Esophagus squamous epithelium (tissue), 5 donors: Measurements from ENCODE around the gene SVBP. TPM values are rescaled to one million over a fixed set of nuclear protein-coding genes. Genes with fewer than 3 reads are reported as not detected.

ENCODE experiments used
- DNase-seq: peaks from one replicate; lab custom pipeline; 2025; lab: John Stamatoyannopoulos, UW
- H3K27ac ChIP-seq, 4 donors: fragments of 200-600 bp; sonication (generic); one replicate each; pipeline ENCODE4 v1.5.1; 2016 to 2019; ENCODE audit warnings: mild to moderate bottlenecking in 1 of 4
- H3K27me3 ChIP-seq, 4 donors: fragments of 200-600 bp; sonication (generic); 1 replicate in 3 of 4; 2 replicates in 1 of 4; pipeline versions ENCODE4 v1.5.1 to v1.6.0; 2017 to 2021; ENCODE audit warnings: antibody characterized with exemption in 1 of 4
- H3K36me3 ChIP-seq, 3 donors: fragments of 200-600 bp; sonication (generic); one replicate each; pipeline ENCODE4 v1.5.1; 2016 to 2019
- H3K4me1 ChIP-seq, 3 donors: fragments of 200-600 bp; sonication (generic); one replicate each; pipeline ENCODE4 v1.5.1; 2017 to 2019
- H3K4me3 ChIP-seq, 4 donors: fragments of 200-600 bp; sonication (generic); 1 replicate in 3 of 4; 2 replicates in 1 of 4; pipeline ENCODE4 v1.5.1; 2016 to 2019; ENCODE audit warnings: mild to moderate bottlenecking in 2 of 4, moderate library complexity in 1 of 4
- H3K9me3 ChIP-seq, 3 donors: fragments of 200-600 bp; sonication (generic); one replicate each; pipeline ENCODE4 v1.5.1; 2016 to 2019
- CTCF ChIP-seq, 6 experiments: fragments of 450-650 bp in 4 of 6; fragments of 200-600 bp in 2 of 6; sonication (generic) in 2 of 6; IDR thresholded peaks; one replicate each; pipeline ENCODE4 v1.5.1; 2016 to 2019; ENCODE audit warnings: antibody characterized with exemption in 6 of 6, mild to moderate bottlenecking in 4 of 6, moderate library complexity in 4 of 6
- POLR2A ChIP-seq, 4 donors: fragments of 450-650 bp; IDR thresholded peaks; one replicate each; pipeline ENCODE4 v1.6.1; 2017; ENCODE audit warnings: antibody characterized with exemption in 4 of 4, mild to moderate bottlenecking in 4 of 4, moderate library complexity in 3 of 4
- WGBS, 2 donors: methylation state at CpG; one replicate each; pipeline ENCODE4 v1.1.5; 2018; 5-methylcytosine and 5-hydroxymethylcytosine counted together
- intact Hi-C: fragments of 100-400 bp; cut with DNase I; formaldehyde crosslinking; loops from one replicate; pipeline ENCODE4 v1.15.0; 2022
- total RNA-seq, 4 donors: library from RNA; depleted of rRNA; stranded (reverse); fragments of >200 nt; gene quantifications; one replicate each; pipeline ENCODE4 v1.1.0, GENCODE V29; 2016
- donor health status: DM: yes; HTN: yes; CAD: no.

Gene SVBP
- total RNA-seq, 4 donors from 2014 or later: 5.8 to 18.3 (median 14.2) TPM

GRCh38 chr1:42768172-42768571 lies 49.0 kb downstream of the SVBP start:
- Histone ChIP-seq H3K36me3 (peaks cover 0 to 11% (median 0%) of the 10 kb centered on the region in 3 donors), H3K4me1 (peaks cover 10 to 54% (median 16%) of the 10 kb centered on the region in 3 donors), H3K9me3 (no peaks in the 10 kb centered on the region), H3K27ac (peak overlapping the region in 1 of 4 donors; percentile 93), H3K27me3 (no peaks in the 10 kb centered on the region), H3K4me3 (peak overlapping the region in 3 of 4 donors; percentile 63 to 97 (median 77))
- TF ChIP-seq CTCF (IDR thresholded peaks at IDR 0.05) (no peak), POLR2A (IDR thresholded peaks at IDR 0.05) (no peak)
- intact Hi-C loops: no loop called here
- no peak for DNase-seq
- 73 to 80% methylated on average over 2 of the region's 2 CpGs for WGBS, 2 donors

- Histone ChIP-seq H3K27me3 (no peaks in the 10 kb centered on the region), H3K4me3 (peak overlapping the region; percentile 63 to 97 (median 86)), H3K36me3 (peaks cover 0 to 7% (median 0%) of the 10 kb centered on the region in 3 donors), H3K27ac (peak overlapping the region; percentile 86 to 94 (median 93)), H3K9me3 (no peaks in the 10 kb centered on the region), H3K4me1 (peaks cover 10 to 58% (median 16%) of the 10 kb centered on the region in 3 donors)
- 2 to 6% methylated on average over 13 to 14 of the region's 23 CpGs for WGBS, 2 donors
- TF ChIP-seq POLR2A (IDR thresholded peaks at IDR 0.05) (no peak), CTCF (IDR thresholded peaks at IDR 0.05) (no peak)
- intact Hi-C loops: no loop called here
- no peak for DNase-seq
Measured at GRCh38 chr1:42767510-42768000, 49.6 kb downstream of the SVBP start.

GRCh38 chr1:42766741-42767509 lies 50.3 kb downstream of the SVBP start, which contains the start of the genes C1orf50 and P3H1:
Gene C1orf50, plus strand, starts transcription at chr1:42767249. Its CDS starts 63 bp downstream, at chr1:42767312.
Gene P3H1, minus strand, starts transcription at chr1:42767028. Its CDS starts 57 bp downstream, at chr1:42766971.
- Histone ChIP-seq H3K9me3 (no peaks in the 10 kb centered on the region), H3K4me1 (peaks cover 10 to 62% (median 16%) of the 10 kb centered on the region in 3 donors), H3K27ac (peak within 1 kb of the TSS; percentile 86 to 94 (median 93)), H3K27me3 (no peaks in the 10 kb centered on the region), H3K4me3 (peak within 1 kb of the TSS; percentile 63 to 97 (median 86)), H3K36me3 (peaks cover 0 to 13% (median 0%) of the 10 kb centered on the region in 3 donors)
- intact Hi-C loops: no loop called here
- TF ChIP-seq POLR2A (IDR thresholded peaks at IDR 0.05) (peak in 3 of 4 donors; percentile 95 to 99 (median 98)), CTCF (IDR thresholded peaks at IDR 0.05) (peak in 1 of 6 experiments; percentile 29)
- DNase-seq: peak; percentile 96
- WGBS, 2 donors: no CpG with 5 or more reads among the region's 82 CpGs

GRCh38 chr1:42765832-42766740 lies 51.1 kb downstream of the SVBP start:
- Histone ChIP-seq H3K4me3 (peak overlapping the region; percentile 63 to 97 (median 86)), H3K9me3 (no peaks in the 10 kb centered on the region), H3K36me3 (peaks cover 0 to 19% (median 0%) of the 10 kb centered on the region in 3 donors), H3K27ac (peak overlapping the region; percentile 79 to 93 (median 86)), H3K27me3 (no peaks in the 10 kb centered on the region), H3K4me1 (peaks cover 10 to 62% (median 16%) of the 10 kb centered on the region in 3 donors)
- intact Hi-C loops: no loop called here
- TF ChIP-seq CTCF (IDR thresholded peaks at IDR 0.05) (peak in 5 of 6 experiments; percentile 25 to 49 (median 35)), POLR2A (IDR thresholded peaks at IDR 0.05) (no peak)
- DNase-seq: no peak
- 1 to 6% methylated on average over 9 to 10 of the region's 44 CpGs for WGBS, 2 donors
